IPS-18c (cell line): Measurements from ENCODE around the gene NIT2.
A peak's percentile ranks its signal among the peaks of the same experiment; 100 is the strongest.

Source experiments
- H3K4me3 ChIP-seq: 2 replicates; pipeline ENCODE4 v1.7.0; 2013; ENCODE audit warnings: low read depth, mild to moderate bottlenecking, low read length, moderate library complexity; ENCODE audit not compliant: insufficient read depth
- H3K9me3 ChIP-seq: one replicate; pipeline ENCODE4 v1.6.1; 2013; ENCODE audit warnings: mild to moderate bottlenecking, low read length, moderate library complexity; ENCODE audit not compliant: control insufficient read depth, insufficient read depth

NIT2 gene

GRCh38 chr3:100368441-100368840 lies 33.9 kb downstream of the NIT2 start:
- Histone ChIP-seq H3K9me3 (no peaks in the 10 kb centered on the region), H3K4me3 (no peak overlapping the region)

- Histone ChIP-seq H3K9me3 (no peaks in the 10 kb centered on the region), H3K4me3 (no peak overlapping the region)
Measured at GRCh38 chr3:100370756-100371155, 36.2 kb downstream of the NIT2 start.

DNA sequence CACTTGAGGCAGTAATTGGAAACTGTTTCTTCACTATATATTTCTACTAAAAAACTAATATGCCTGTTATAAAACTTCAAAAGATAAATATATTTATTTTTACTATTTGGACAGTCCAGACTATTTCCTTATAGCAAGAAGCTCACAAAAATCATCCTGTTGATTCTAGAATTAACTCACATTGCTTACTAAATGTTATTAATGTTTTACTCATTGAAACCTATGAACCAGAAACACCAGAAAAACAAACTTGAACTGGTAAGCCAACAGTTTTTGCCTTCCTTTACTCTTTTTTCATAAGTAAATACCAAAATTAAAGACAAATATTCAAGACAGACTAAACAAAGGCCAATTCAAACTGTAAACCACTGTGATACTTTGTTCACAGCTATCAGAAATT lies 40.0 kb downstream of the NIT2 start:
- Histone ChIP-seq H3K9me3 (peaks cover 2% of the 10 kb centered on the region), H3K4me3 (no peak overlapping the region)

DNA sequence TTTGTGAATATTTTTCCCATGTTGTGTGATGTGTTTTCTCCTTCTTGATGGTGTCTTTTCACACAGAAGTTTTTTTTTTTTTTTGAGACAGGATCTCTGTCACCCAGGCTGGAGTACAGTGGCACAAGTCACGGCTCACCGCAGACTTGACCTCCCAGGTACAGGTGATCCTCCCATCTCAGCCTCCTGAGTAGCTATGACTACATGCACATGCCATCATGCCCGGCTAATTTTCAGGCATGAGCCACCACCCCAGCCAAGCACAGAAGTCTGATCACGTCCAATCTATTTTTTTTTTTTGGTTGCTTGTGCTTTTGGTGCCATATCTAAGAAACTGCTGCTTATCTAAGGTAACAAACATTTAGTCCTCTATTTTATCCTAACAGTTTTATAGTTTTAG lies 41.7 kb downstream of the NIT2 start:
- Histone ChIP-seq H3K9me3 (peaks cover 3% of the 10 kb centered on the region), H3K4me3 (no peak overlapping the region)

DNA sequence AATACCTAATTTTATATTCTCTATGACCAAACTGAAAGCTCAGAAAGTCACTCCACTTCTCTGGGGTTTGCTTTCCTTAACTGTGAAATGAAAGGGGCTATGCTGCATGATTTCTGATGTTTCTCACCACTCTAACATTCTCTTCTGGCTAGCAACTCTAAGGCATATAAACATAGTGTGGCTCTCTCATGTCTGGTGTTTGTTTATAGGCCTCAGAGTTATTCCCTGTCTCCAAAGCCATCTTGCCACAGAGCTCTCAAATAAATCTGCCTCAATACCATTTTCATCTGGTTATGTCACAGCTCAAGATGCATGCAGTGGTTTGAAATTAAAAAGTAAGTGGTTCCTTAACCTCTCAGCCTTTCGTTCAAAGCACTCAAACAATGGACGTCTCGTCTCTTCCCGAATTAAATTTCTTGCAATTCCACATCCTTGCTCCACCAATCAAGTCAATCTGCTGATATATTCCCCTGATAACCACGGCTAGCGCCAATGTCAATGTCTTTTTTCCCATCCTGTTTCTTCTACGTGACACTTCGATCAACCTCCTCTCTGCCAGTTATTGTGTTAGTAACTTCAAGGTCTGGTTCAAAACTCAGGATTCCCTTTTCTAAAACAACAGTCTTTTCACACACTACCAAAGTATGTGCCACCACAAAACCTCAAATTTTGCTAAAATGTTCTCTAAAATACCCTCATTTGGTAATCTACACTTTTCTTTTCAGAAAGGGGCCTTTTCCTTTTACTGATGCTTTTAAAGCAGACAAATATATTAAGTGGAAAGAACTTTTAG lies 50.4 kb downstream of the NIT2 start:
- H3K9me3 ChIP-seq: no peaks in the 10 kb centered on the region
- H3K4me3 ChIP-seq: no peak overlapping the region

GRCh38 chr3:100386437-100387074 lies 52.0 kb downstream of the NIT2 start:
- Histone ChIP-seq H3K4me3 (no peak overlapping the region), H3K9me3 (no peaks in the 10 kb centered on the region)

DNA sequence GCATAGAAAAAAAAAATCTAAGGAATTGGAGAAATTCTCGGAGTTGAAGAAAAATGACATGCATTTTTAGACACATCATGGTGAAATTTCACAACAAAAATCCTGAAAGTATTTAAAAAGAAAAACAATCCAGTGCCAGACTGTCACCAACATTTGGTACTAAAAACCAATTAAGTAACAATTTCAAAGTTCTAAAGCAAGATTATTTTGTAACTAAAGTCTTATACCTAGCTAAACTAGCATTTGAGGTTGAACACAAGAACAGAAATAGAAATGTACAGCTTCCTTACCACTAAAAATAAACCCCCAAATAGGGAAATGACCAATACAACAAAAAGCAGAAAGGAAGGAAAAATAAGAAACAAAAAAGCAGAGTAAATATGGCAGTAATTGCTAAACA lies 54.5 kb downstream of the NIT2 start:
- Histone ChIP-seq H3K4me3 (no peak overlapping the region), H3K9me3 (no peaks in the 10 kb centered on the region)

DNA sequence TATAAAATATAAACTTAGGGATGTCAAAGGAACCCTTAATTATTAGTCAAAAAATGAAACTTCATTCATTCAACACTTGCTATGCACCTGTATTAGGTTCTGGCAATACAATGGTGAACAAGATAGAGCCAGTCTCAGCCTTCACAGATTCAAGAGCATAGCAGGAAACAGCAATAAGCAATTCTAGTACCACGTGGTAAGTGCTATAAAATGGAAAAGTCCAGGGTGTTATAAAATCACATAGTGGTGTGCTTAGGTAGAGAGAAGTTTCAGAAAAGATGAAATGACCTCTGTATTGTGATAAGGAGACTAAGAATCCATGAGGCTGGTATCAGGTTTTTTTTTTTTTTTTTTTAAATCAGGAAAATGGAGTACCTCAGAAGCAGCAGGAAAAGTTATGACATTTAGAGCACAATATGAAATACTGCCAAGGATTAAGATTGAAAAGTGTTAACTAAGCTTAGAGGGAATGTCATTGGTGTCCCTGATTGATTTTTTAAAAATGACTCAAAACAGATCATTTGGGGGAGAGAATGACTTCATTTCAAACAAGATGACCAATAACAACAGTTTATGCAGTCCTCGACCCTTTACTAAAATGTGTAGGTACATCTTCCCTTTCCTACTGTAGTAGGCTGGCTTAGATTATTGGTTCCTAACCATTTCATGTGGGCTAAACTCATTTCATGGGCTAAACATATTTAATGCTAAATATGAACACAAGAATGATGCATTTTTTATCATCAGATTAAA lies 61.3 kb downstream of the NIT2 start:
- H3K9me3 ChIP-seq: no peaks in the 10 kb centered on the region
- H3K4me3 ChIP-seq: no peak overlapping the region

DNA sequence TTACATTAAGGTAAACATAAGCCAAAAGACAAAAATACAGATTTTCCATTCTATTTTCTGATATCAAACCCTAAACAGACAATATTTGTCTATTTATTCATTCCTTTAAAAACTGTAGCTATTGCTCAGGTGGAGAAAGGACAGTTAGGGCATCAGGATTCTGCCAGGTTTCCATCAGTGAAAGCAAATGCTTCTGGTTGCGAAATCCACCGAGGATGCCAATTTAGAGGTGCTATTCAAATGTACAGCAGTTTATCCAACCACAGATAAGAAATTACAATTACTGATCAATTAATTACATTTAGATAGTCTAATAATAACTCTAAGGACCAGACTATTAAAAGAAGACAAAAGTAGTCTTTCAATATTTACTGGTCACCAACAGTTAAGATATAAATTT lies 62.4 kb downstream of the NIT2 start:
- Histone ChIP-seq H3K4me3 (no peak overlapping the region), H3K9me3 (no peaks in the 10 kb centered on the region)

DNA sequence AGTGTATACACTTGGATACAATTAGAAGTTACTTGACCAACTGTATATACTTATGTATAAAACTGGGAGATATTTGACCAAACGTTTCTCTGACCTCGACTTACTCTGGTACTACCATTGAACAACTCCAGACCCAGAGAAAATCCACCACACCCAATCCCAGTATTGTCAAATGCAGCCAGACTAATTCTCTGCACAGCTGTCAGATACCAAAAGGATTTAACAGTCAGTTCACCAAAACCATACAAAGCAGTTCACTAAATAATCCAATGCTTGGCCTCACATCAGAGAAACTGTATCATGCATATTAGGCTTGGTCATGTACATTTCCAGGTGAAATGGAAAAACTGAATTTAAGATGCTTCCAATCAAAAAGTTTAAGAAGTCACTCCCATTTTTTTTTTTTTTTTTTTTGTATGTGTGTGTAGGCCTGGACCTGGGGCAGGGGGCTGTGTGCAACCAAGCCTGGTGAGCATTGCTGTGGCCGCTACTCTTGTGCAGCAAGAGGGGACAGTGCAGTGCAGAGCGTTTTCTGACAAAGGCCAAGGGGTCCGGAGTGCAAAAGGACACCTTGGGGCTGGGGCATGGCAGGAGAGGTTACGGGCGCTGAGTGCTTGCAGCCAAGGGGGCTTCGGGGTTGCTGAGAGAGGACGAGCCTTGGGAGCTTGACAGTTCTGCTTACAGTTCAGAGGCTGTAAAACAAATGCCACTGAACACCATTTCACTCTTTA lies 64.9 kb downstream of the NIT2 start:
- H3K9me3 ChIP-seq: no peaks in the 10 kb centered on the region
- peak overlapping the region; percentile 65 for H3K4me3 ChIP-seq

- no peaks in the 10 kb centered on the region for H3K9me3 ChIP-seq
- H3K4me3 ChIP-seq: peak overlapping the region; percentile 65
Measured at GRCh38 chr3:100400419-100400779, 65.8 kb downstream of the NIT2 start.

GRCh38 chr3:100400780-100401673 lies 66.5 kb downstream of the NIT2 start, which contains the start of the genes LNP1 and TOMM70:
LNP1 (plus strand) TSS chr3:100401539; CDS start chr3:100429730, 28,191 bp downstream.
TOMM70 (minus strand) TSS chr3:100401089; CDS start chr3:100400949, 140 bp downstream.
- Histone ChIP-seq H3K9me3 (no peaks in the 10 kb centered on the region), H3K4me3 (peak within 1 kb of the TSS; percentile 65)

DNA sequence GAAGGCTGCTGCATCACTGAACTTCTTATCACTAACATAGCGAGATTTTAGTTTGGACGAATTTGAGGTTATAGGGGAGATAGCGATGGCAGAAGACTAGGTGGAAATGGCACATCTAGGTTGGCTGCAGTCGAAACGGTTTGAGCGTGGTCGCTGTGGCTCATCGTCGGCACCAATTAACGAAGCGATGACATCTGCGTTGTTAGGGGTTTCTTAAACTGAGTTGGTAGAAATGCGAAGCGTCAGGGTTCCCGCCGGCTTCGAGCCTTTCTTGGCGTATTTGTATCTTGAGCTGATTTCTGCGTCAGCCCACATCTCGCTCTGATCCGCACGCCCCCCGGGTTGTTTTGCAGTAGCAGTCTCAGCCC lies 67.1 kb downstream of the NIT2 start:
- H3K4me3 ChIP-seq: peak overlapping the region; percentile 65
- no peaks in the 10 kb centered on the region for H3K9me3 ChIP-seq

- peak overlapping the region; percentile 65 for H3K4me3 ChIP-seq
Measured at GRCh38 chr3:100402256-100402655, 67.7 kb downstream of the NIT2 start.

DNA sequence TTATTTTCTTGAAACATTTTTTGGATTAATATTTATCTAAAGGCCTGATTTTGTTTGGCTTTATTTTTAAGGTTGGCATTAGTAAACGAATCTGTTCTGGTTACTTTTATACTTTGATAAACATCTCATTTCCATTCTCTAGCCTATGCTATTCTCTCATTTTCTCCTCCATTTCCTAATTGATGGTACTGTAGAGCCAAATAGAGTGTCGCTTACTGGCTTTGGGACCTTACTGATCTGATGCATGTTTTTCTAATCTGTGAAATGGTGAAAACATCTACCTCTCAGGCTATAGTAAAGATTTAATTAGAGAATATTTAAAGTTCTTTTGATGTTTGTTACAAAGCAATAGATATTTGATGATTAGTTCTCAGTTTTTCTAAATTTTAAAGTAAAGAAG lies 68.3 kb downstream of the NIT2 start:
- Histone ChIP-seq H3K9me3 (no peaks in the 10 kb centered on the region), H3K4me3 (peak overlapping the region; percentile 65; the same call in 1 of the 2 replicates)

More at GRCh38 chr3:100402256-100402655, 67.7 kb downstream of the NIT2 start:
- H3K9me3 ChIP-seq: no peaks in the 10 kb centered on the region
